DOHH2 (cell line): ENCODE measurements around the gene C12orf56.

Experiments used
- CTCF ChIP-seq: fragments of 200-600 bp; sonication (generic); IDR thresholded peaks from one replicate; pipeline ENCODE4 v1.5.1; 2014; ENCODE audit warnings: antibody characterized with exemption, mild to moderate bottlenecking, low read depth, low read length; ENCODE audit not compliant: poor library complexity, severe bottlenecking
- EZH2phosphoT487 ChIP-seq: fragments of 200-600 bp; sonication (generic); IDR thresholded peaks from 2 replicates; pipeline ENCODE4 v1.6.1; 2017; ENCODE audit warnings: borderline replicate concordance, mild to moderate bottlenecking, antibody characterized with exemption, low read length, moderate library complexity, mixed read lengths

GRCh38 chr12:64273527-64274403, 116.8 kb downstream of the C12orf56 start:
- peak; percentile 53 for TF ChIP-seq CTCF
- no peak for TF ChIP-seq EZH2phosphoT487
